Glomerular visceral epithelial cell (primary cell): ENCODE measurements around the gene EML5.
"Not testable (repeated sequence)": the region's sequence is repeated elsewhere in the genome, so short reads cannot be mapped to it uniquely, and the experiment has no call there.

Source experiments
- DNase-seq: peaks from one replicate; pipeline ENCODE4 v3.0.0-alpha.2; 2016; ENCODE audit errors: extremely low spot score

Gene EML5

GRCh38 chr14:88792473-88793258, at the start of gene EML5:
TSS of gene EML5 (minus strand) at chr14:88792953. CDS start at chr14:88792503, 450 bp downstream.
- DNase-seq = peak; percentile 79

GRCh38 chr14:88842414-88842813, 49.7 kb upstream of the EML5 start:
- no peak for DNase-seq

- no peak for DNase-seq
Measured at GRCh38 chr14:88841741-88842140, 49.0 kb upstream of the EML5 start.

GRCh38 chr14:88840926-88841325, 48.2 kb upstream of the EML5 start:
- no peak for DNase-seq

GRCh38 chr14:88838015-88838414, 45.3 kb upstream of the EML5 start:
- DNase-seq = no peak

GRCh38 chr14:88837495-88837894, 44.7 kb upstream of the EML5 start:
- DNase-seq = no peak

- DNase-seq = no peak
Measured at GRCh38 chr14:88835661-88836060, 42.9 kb upstream of the EML5 start.

- no peak for DNase-seq
Measured at GRCh38 chr14:88834883-88835431, 42.2 kb upstream of the EML5 start.

- DNase-seq = peak; percentile 50
Measured at GRCh38 chr14:88831284-88831683, 38.5 kb upstream of the EML5 start.

- DNase-seq = no peak
Measured at GRCh38 chr14:88829685-88830302, 37.0 kb upstream of the EML5 start.

- DNase-seq = no peak
Measured at GRCh38 chr14:88829188-88829587, 36.4 kb upstream of the EML5 start.

GRCh38 chr14:88825503-88825902, 32.8 kb upstream of the EML5 start:
- no peak for DNase-seq

GRCh38 chr14:88825078-88825458, 32.3 kb upstream of the EML5 start:
- DNase-seq = no peak

GRCh38 chr14:88824314-88825077, 31.7 kb upstream of the EML5 start, which contains the start of gene TTC8:
TSS of gene TTC8 (plus strand) at chr14:88824651. CDS start at chr14:88824708, 57 bp downstream.
- DNase-seq = peak; percentile 91

- no peak for DNase-seq
Measured at GRCh38 chr14:88823968-88824313, 31.2 kb upstream of the EML5 start.

GRCh38 chr14:88821888-88822287, 29.1 kb upstream of the EML5 start:
- DNase-seq = no peak

- no peak for DNase-seq
Measured at GRCh38 chr14:88821378-88821777, 28.6 kb upstream of the EML5 start.

- DNase-seq = not testable (repeated sequence)
Measured at GRCh38 chr14:88819674-88820073, 26.9 kb upstream of the EML5 start.

- DNase-seq = no peak
Measured at GRCh38 chr14:88818018-88818417, 25.3 kb upstream of the EML5 start.

GRCh38 chr14:88815980-88816379, 23.2 kb upstream of the EML5 start:
- DNase-seq = no peak

- DNase-seq = no peak
Measured at GRCh38 chr14:88808359-88808758, 15.6 kb upstream of the EML5 start.

GRCh38 chr14:88804477-88804876, 11.7 kb upstream of the EML5 start:
- DNase-seq = no peak
